HepG2 (cell line): ENCODE measurements around the gene POLE. TPM values are rescaled to one million over a fixed set of nuclear protein-coding genes. Genes with fewer than 3 reads are reported as not detected.

Source experiments
- ATAC-seq: fragments of 200-7000 bp; cut with Tn5 transposase; 3 replicates; pipeline ENCODE4 v1.9.1; 2020; ENCODE audit warnings: mild to moderate bottlenecking, moderate library complexity
- BruUV-seq: library from RNA; stranded (reverse); fragments of 400-500 nt; replicated peaks from 2 replicates; lab custom pipeline; 2021; lab: Mats Ljungman, UMichigan
- CTCF ChIA-PET: fragments of 300-600 bp; formaldehyde crosslinking; extraction: SDS; loops from one replicate; lab custom pipeline; 2021; ENCODE audit warnings: low total read pairs, inconsistent platforms, low intra/inter-chr PET ratio; lab: Yijun Ruan, JAX
- POLR2A ChIA-PET: fragments of 350-600 bp; sonication (Branson Sonifier 250); formaldehyde crosslinking; loops from one replicate; lab custom pipeline; 2020; ENCODE audit warnings: antibody characterized with exemption, inconsistent platforms; lab: Yijun Ruan, JAX
- DNase-seq: peaks from one replicate; pipeline ENCODE4 v3.0.0-alpha.2; 2015; ENCODE audit warnings: low spot score
- FAIRE-seq: peaks from 3 replicates; lab custom pipeline; 2011; peaks lifted over from hg19 to GRCh38; lab: Jason Lieb, UNC
- H2AFZ ChIP-seq: one replicate; pipeline ENCODE4 v1.6.1; 2011; ENCODE audit warnings: low read length, inconsistent platforms
- H3K27ac ChIP-seq: fragments of 300-600 bp; 3 replicates; pipeline ENCODE4 v1.8.0; 2011; ENCODE audit warnings: mixed run types, mild to moderate bottlenecking, mixed read lengths, low read length, inconsistent platforms; ENCODE audit not compliant: insufficient read depth; ENCODE audit errors: extremely low read length
- H3K27me3 ChIP-seq, 2 experiments: fragments of 200-600 bp in 1 of 2; 2 replicates in 1 of 2; 3 replicates in 1 of 2; pipeline versions ENCODE4 v1.6.0 to v1.8.0; 2011; ENCODE audit warnings: low read length in 2 of 2, mild to moderate bottlenecking in 2 of 2, moderate library complexity in 2 of 2, inconsistent platforms in 1 of 2; ENCODE audit not compliant: insufficient read depth in 2 of 2, control insufficient read depth in 1 of 2
- H3K36me3 ChIP-seq, 2 experiments: fragments of 200-600 bp in 1 of 2; replicated peaks in 1 of 2; 2 replicates in 1 of 2; 3 replicates in 1 of 2; pipeline versions ENCODE4 v1.5.1 to v1.8.0; 2011; ENCODE audit warnings: low read length in 2 of 2, inconsistent platforms in 1 of 2; ENCODE audit not compliant: insufficient read depth in 2 of 2, control insufficient read depth in 1 of 2
- H3K4me1 ChIP-seq: 2 replicates; pipeline ENCODE4 v1.5.1; 2012; ENCODE audit warnings: low read length, inconsistent platforms; ENCODE audit not compliant: insufficient read depth
- H3K4me2 ChIP-seq: 2 replicates; pipeline ENCODE4 v1.6.0; 2011; ENCODE audit warnings: low read depth, low read length, inconsistent platforms
- H3K4me3 ChIP-seq, 3 experiments: fragments of 200-600 bp in 1 of 3; sonication (generic), shearing (Covaris generic) in 1 of 3; replicated peaks in 1 of 3; 2 replicates each; pipeline ENCODE4 v1.5.1; 2011 to 2016; ENCODE audit warnings: low read length in 3 of 3, inconsistent platforms in 2 of 3, low read depth in 2 of 3, mild to moderate bottlenecking in 2 of 3, control low read depth in 1 of 3, mixed read lengths in 1 of 3; ENCODE audit not compliant: insufficient read depth in 1 of 3
- H3K79me2 ChIP-seq: one replicate; pipeline ENCODE4 v1.6.1; 2011; ENCODE audit warnings: low read length, inconsistent platforms; ENCODE audit not compliant: insufficient read depth
- H3K9ac ChIP-seq: 2 replicates; pipeline ENCODE4 v1.6.0; 2011; ENCODE audit warnings: mild to moderate bottlenecking, low read depth, low read length, inconsistent platforms; ENCODE audit not compliant: insufficient read depth
- H3K9me3 ChIP-seq: 2 replicates; pipeline ENCODE4 v1.5.1; 2012; ENCODE audit warnings: mild to moderate bottlenecking, low read length
- H4K20me1 ChIP-seq: 2 replicates; pipeline ENCODE4 v1.6.0; 2011; ENCODE audit warnings: inconsistent platforms, mild to moderate bottlenecking, low read length, moderate library complexity; ENCODE audit not compliant: insufficient read depth
- PLSCR1 ChIP-seq: sonication (generic); formaldehyde crosslinking; IDR thresholded peaks from 2 replicates; pipeline ENCODE4 v1.5.0; 2020; ENCODE audit warnings: missing genetic modification reagents, mild to moderate bottlenecking, borderline replicate concordance
- POLR2G ChIP-seq: fragments of 200-400 bp; formaldehyde crosslinking; IDR thresholded peaks from 2 replicates; pipeline ENCODE4 v1.6.1; 2018; ENCODE audit warnings: mild to moderate bottlenecking, low read depth, low read length, moderate library complexity
- RERE ChIP-seq: IDR thresholded peaks from 2 replicates; pipeline ENCODE4 v1.6.1; 2016; ENCODE audit warnings: low read depth, missing genetic modification reagents, missing compliant biosample characterization
- SIN3B ChIP-seq: fragments of 150-350 bp; IDR thresholded peaks from 2 replicates; pipeline ENCODE4 v1.6.1; 2014; ENCODE audit warnings: low read length
- ZNF747 ChIP-seq: sonication (generic); formaldehyde crosslinking; IDR thresholded peaks from 2 replicates; pipeline ENCODE4 v1.8.1; 2023; ENCODE audit warnings: missing genetic modification reagents, mild to moderate bottlenecking, borderline replicate concordance
- WGBS: methylation state at CpG from one replicate; pipeline ENCODE4 v1.1.6; 2017; ENCODE audit warnings: low lambda C conversion rate; 5-methylcytosine and 5-hydroxymethylcytosine counted together
- in situ Hi-C: cut with HindIII; loops from 2 replicates; pipeline ENCODE4 v1.10.0; 2017; ENCODE audit warnings: low pct_unique_long_range_greater_than_20kb; ENCODE audit not compliant: extremely low pct_ligation_motif_present
- intact Hi-C: fragments of 100-400 bp; cut with micrococcal nuclease; formaldehyde crosslinking; loops from one replicate; pipeline ENCODE4 v1.10.0; 2022; ENCODE audit not compliant: unreplicated experiment
- polyA plus RNA-seq, 8 experiments: library from polyadenylated mRNA; depleted of rRNA in 3 of 8; stranded (reverse) in 7 of 8; unstranded in 1 of 8; fragments of >200 nt; fragmentation: Illumina TruSeq in 4 of 8; extraction: Trizol in 4 of 8; gene quantifications; 2 replicates each; pipeline versions ENCODE4 v1.2.1 to v1.2.3, GENCODE V29; 2011 to 2016; ENCODE audit warnings: low read depth in 4 of 8, missing spikeins in 1 of 8, mixed read lengths in 1 of 8; ENCODE audit not compliant: insufficient read depth in 1 of 8
- total RNA-seq, 5 experiments: library from RNA; depleted of rRNA; stranded (reverse); fragments of >200 nt; fragmentation: Illumina TruSeq; extraction: Trizol; gene quantifications; 2 replicates each; pipeline ENCODE4 v1.2.3, GENCODE V29; 2016; ENCODE audit warnings: low read depth in 1 of 5

Gene POLE
- total and polyA plus RNA-seq, 2 of the 13 experiments (the other 11 are each of a cell fraction or from before 2014, with no cell fraction given), result 25.3 to 52.2 TPM

GRCh38 chr12:132610866-132611602, 76.1 kb downstream of the POLE start:
- POLR2A ChIA-PET, result no interaction called here
- Histone ChIP-seq H2AFZ (no peak overlapping the region), H3K9ac (no peak overlapping the region), H3K4me3 (no peak overlapping the region), H3K36me3 (no peaks in the 10 kb centered on the region), H3K4me2 (no peak overlapping the region), H3K27me3 (peaks cover 0 to 22% of the 10 kb centered on the region in 2 experiments), H3K9me3 (peaks cover 12% of the 10 kb centered on the region), H3K27ac (no peak overlapping the region), H4K20me1 (no peaks in the 10 kb centered on the region), H3K4me1 (peaks cover 25% of the 10 kb centered on the region), H3K79me2 (no peaks in the 10 kb centered on the region)
- TF ChIP-seq SIN3B (no peak), POLR2G (no peak), PLSCR1 (CRISPR knock-in tag) (no peak)
- in situ Hi-C loops (no loop called here), intact Hi-C loops (no loop called here)
- no TSS peak for BruUV-seq
- 72% methylated on average over 33 of the region's 33 CpGs for WGBS
- CTCF ChIA-PET, result no interaction called here
- DNase-seq, result no peak
- FAIRE-seq, result no peak
- ATAC-seq, result no peak

GRCh38 chr12:132610051-132610759, 76.9 kb downstream of the POLE start, which contains the start of gene LRCOL1:
LRCOL1 (minus strand) TSS chr12:132610582; CDS start chr12:132606251, 4,331 bp downstream.
- in situ Hi-C loops (no loop called here), intact Hi-C loops (no loop called here)
- H3K9me3 ChIP-seq, result peaks cover 8% of the 10 kb centered on the region; the same call in 1 of the 2 replicates
- H3K79me2 ChIP-seq, result no peaks in the 10 kb centered on the region
- H3K4me3 ChIP-seq, result no peak within 1 kb of the TSS
- ChIA-PET CTCF (no interaction called here), POLR2A (no interaction called here)
- no TSS peak for BruUV-seq
- DNase-seq, result no peak
- no peak for ATAC-seq
- H2AFZ ChIP-seq, result no peak within 1 kb of the TSS
- no peaks in the 10 kb centered on the region for H3K36me3 ChIP-seq
- no peak within 1 kb of the TSS for H3K27ac ChIP-seq
- H3K27me3 ChIP-seq, result peaks cover 0 to 17% of the 10 kb centered on the region in 2 experiments
- 80% methylated on average over 30 of the region's 35 CpGs for WGBS
- FAIRE-seq, result no peak
- no peak within 1 kb of the TSS for H3K9ac ChIP-seq
- no peaks in the 10 kb centered on the region for H4K20me1 ChIP-seq
- H3K4me2 ChIP-seq, result no peak within 1 kb of the TSS
- peaks cover 30% of the 10 kb centered on the region for H3K4me1 ChIP-seq
- no peak for TF ChIP-seq ZNF747
- no peak for TF ChIP-seq RERE (CRISPR knock-in tag)
